ENCODE measurements around the gene CCL18.
"Not testable (repeated sequence)": the region's sequence is repeated elsewhere in the genome, so short reads cannot be mapped to it uniquely, and the experiment has no call there.

Gene CCL18

DNA sequence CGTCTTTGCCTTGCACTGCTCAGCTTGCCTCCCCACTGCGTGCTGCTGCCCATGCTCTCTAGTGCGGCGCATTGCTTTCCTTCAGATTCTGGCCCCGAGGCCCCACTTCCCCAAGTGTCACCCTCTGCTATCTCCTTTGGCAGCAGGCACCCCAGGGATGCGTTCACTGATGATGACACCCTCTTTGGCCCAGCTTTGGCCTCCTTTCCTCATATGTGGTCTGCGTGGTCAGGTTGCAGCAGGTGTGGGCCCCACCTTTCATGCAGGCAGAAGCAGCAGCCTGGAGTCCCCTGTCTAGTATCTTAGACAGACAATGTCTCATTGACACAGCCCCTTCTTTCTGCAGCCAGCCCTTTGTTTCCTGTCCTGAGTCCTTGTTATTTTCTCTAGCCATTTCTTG is 30.7 kb downstream of the CCL18 start:
- no peak for TF ChIP-seq CTCF (IDR thresholded peaks at IDR 0.05; ENCODE audit: unreplicated experiment in 3 of 3)
- no peaks in the 10 kb centered on the region for H3K4me1 Mint-ChIP-seq
- H3K4me3 Mint-ChIP-seq: no peak overlapping the region
- H3K9me3 Mint-ChIP-seq: no peaks in the 10 kb centered on the region
- H3K27ac Mint-ChIP-seq: no peak overlapping the region
- peaks cover 8% of the 10 kb centered on the region for H3K27me3 Mint-ChIP-seq (ENCODE audit: low read depth)
- no peaks in the 10 kb centered on the region for H3K36me3 Mint-ChIP-seq (ENCODE audit: low read depth)

- Mint-ChIP-seq H3K4me3 (no peak overlapping the region), H3K9me3 (no peaks in the 10 kb centered on the region), H3K36me3 (ENCODE audit: low read depth) (no peaks in the 10 kb centered on the region), H3K4me1 (no peaks in the 10 kb centered on the region), H3K27ac (no peak overlapping the region), H3K27me3 (ENCODE audit: low read depth) (peaks cover 12% of the 10 kb centered on the region)
- TF ChIP-seq CTCF (IDR thresholded peaks at IDR 0.05; ENCODE audit: unreplicated experiment in 3 of 3): no peak
These were observed 31.9 kb downstream of the CCL18 start for GRCh38 chr17:36095992-36096391.

DNA sequence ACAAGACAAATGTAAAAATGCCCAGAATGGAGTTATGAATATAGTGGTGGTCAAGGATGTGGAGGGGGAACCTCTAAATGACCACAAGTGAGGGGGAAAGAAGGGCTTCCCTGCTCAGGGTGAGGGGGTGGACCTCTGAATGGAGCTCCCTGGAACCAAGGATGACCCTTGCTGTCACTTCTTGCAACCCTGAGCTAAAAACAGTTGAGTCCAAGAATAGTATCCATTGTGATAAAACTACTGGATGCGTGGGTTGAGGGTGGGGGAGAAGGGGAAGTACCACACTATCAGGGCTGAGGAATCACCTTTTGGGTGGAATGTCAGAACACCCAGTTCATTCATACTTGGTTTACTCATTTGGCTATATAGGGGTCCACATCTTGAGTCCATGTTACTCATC is 34.9 kb downstream of the CCL18 start:
- not testable (repeated sequence) for H3K27ac Mint-ChIP-seq; H3K36me3 Mint-ChIP-seq (ENCODE audit: low read depth); H3K4me1 Mint-ChIP-seq; H3K4me3 Mint-ChIP-seq; H3K9me3 Mint-ChIP-seq
- peaks cover 11% of the 10 kb centered on the region for H3K27me3 Mint-ChIP-seq (ENCODE audit: low read depth)

- peaks cover 14% of the 10 kb centered on the region for H3K27me3 Mint-ChIP-seq (ENCODE audit: low read depth)
- not testable (repeated sequence) for H3K4me1 Mint-ChIP-seq; H3K27ac Mint-ChIP-seq; H3K36me3 Mint-ChIP-seq (ENCODE audit: low read depth); H3K4me3 Mint-ChIP-seq; H3K9me3 Mint-ChIP-seq
These were observed 39.4 kb downstream of the CCL18 start, which contains the start of gene CCL4 for GRCh38 chr17:36103401-36103975. CCL4 (plus strand) TSS chr17:36103827; CDS start chr17:36103906, 79 bp downstream.

GRCh38 chr17:36104246-36104645 is 40.2 kb downstream of the CCL18 start:
- H3K4me3 Mint-ChIP-seq; H3K27ac Mint-ChIP-seq; H3K9me3 Mint-ChIP-seq; H3K36me3 Mint-ChIP-seq (ENCODE audit: low read depth); H3K4me1 Mint-ChIP-seq: not testable (repeated sequence)
- peaks cover 14% of the 10 kb centered on the region for H3K27me3 Mint-ChIP-seq (ENCODE audit: low read depth)

DNA sequence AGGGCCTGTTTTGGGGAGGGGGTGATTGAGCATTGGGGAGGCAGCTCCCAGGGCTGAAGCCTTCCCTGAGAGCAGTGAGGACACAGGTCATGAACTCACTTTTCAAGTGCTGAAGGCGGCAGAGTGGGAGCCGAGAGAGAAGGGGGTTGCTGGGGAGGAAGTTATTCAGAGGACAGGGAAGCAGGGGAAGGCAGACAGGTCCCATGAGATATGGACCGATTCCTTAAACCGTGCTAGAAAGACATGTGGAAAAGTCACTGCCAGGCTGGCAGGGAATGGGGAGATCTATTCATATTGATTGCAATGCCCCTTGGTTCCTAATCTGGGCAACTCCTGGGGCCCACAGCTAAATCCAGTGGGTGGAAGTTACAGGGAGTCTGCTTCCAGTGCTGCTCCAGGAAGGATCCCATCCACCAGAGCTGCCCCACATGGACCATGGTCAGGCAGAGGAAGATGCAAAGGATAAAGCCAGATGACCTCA is 40.7 kb downstream of the CCL18 start:
- no peaks in the 10 kb centered on the region for H3K9me3 Mint-ChIP-seq
- no peaks in the 10 kb centered on the region for H3K36me3 Mint-ChIP-seq (ENCODE audit: low read depth)
- H3K27me3 Mint-ChIP-seq (ENCODE audit: low read depth): peaks cover 14% of the 10 kb centered on the region
- H3K27ac Mint-ChIP-seq: no peak overlapping the region
- no peak overlapping the region for H3K4me3 Mint-ChIP-seq
- no peak for TF ChIP-seq CTCF (IDR thresholded peaks at IDR 0.05; ENCODE audit: unreplicated experiment in 3 of 3)
- H3K4me1 Mint-ChIP-seq: no peaks in the 10 kb centered on the region

GRCh38 chr17:36105781-36106492 is 41.9 kb downstream of the CCL18 start:
- no peak overlapping the region for H3K4me3 Mint-ChIP-seq
- peaks cover 8% of the 10 kb centered on the region for H3K27me3 Mint-ChIP-seq (ENCODE audit: low read depth)
- H3K9me3 Mint-ChIP-seq: no peaks in the 10 kb centered on the region
- no peak for TF ChIP-seq CTCF (IDR thresholded peaks at IDR 0.05; ENCODE audit: unreplicated experiment in 3 of 3)
- no peaks in the 10 kb centered on the region for H3K36me3 Mint-ChIP-seq (ENCODE audit: low read depth)
- no peaks in the 10 kb centered on the region for H3K4me1 Mint-ChIP-seq
- H3K27ac Mint-ChIP-seq: no peak overlapping the region
